HepG2 (cell line): ENCODE measurements around the gene TMEM14B. TPM values are rescaled to one million over a fixed set of nuclear protein-coding genes. Genes with fewer than 3 reads are reported as not detected.

Experiments
- ARID5B ChIP-seq: IDR thresholded peaks from 2 replicates; pipeline ENCODE4 v1.4.0; 2020; ENCODE audit warnings: mild to moderate bottlenecking, missing genetic modification reagents
- HMGXB4 ChIP-seq, 2 experiments: sonication (generic) in 1 of 2; formaldehyde crosslinking in 1 of 2; IDR thresholded peaks; 2 replicates each; pipeline versions ENCODE4 v1.4.0 to v1.6.1; 2018 to 2020; ENCODE audit warnings: missing genetic modification reagents in 2 of 2, borderline replicate concordance in 1 of 2, low read depth in 1 of 2, mild to moderate bottlenecking in 1 of 2, missing biosample characterization in 1 of 2
- IKZF5 ChIP-seq: IDR thresholded peaks from 2 replicates; pipeline ENCODE4 v1.6.1; 2018; ENCODE audit warnings: missing genetic modification reagents, mild to moderate bottlenecking, missing compliant biosample characterization
- MAFF ChIP-seq: IDR thresholded peaks from 2 replicates; pipeline ENCODE4 v1.6.1; 2011; ENCODE audit warnings: low read depth, low read length, improper control_type of control experiment
- RXRA ChIP-seq: sonication (generic); formaldehyde crosslinking; IDR thresholded peaks from 2 replicates; pipeline ENCODE4 v1.5.1; 2020; ENCODE audit warnings: missing genetic modification reagents
- ZBTB20 ChIP-seq: sonication (generic); formaldehyde crosslinking; IDR thresholded peaks from 2 replicates; pipeline ENCODE4 v1.8.1; 2023; ENCODE audit warnings: missing genetic modification reagents, low read depth, mild to moderate bottlenecking, borderline replicate concordance
- ZNF142 ChIP-seq: sonication (generic); formaldehyde crosslinking; IDR thresholded peaks from 2 replicates; pipeline ENCODE4 v1.4.0; 2020; ENCODE audit warnings: missing genetic modification reagents
- polyA plus RNA-seq, 8 experiments: library from polyadenylated mRNA; depleted of rRNA in 3 of 8; stranded (reverse) in 7 of 8; unstranded in 1 of 8; fragments of >200 nt; fragmentation: Illumina TruSeq in 4 of 8; extraction: Trizol in 4 of 8; gene quantifications; 2 replicates each; pipeline versions ENCODE4 v1.2.1 to v1.2.3, GENCODE V29; 2011 to 2016; ENCODE audit warnings: low read depth in 4 of 8, missing spikeins in 1 of 8, mixed read lengths in 1 of 8; ENCODE audit not compliant: insufficient read depth in 1 of 8
- total RNA-seq, 5 experiments: library from RNA; depleted of rRNA; stranded (reverse); fragments of >200 nt; fragmentation: Illumina TruSeq; extraction: Trizol; gene quantifications; 2 replicates each; pipeline ENCODE4 v1.2.3, GENCODE V29; 2016; ENCODE audit warnings: low read depth in 1 of 5
- TF ChIP-seq, protein P1 (sequence below): sonication (generic); formaldehyde crosslinking; IDR thresholded peaks from 2 replicates; pipeline ENCODE4 v1.8.0; 2022; ENCODE audit warnings: mild to moderate bottlenecking, missing genetic modification reagents; ENCODE audit not compliant: insufficient replicate concordance
- TF ChIP-seq, protein P2 (sequence below): sonication (generic); formaldehyde crosslinking; IDR thresholded peaks from 2 replicates; pipeline ENCODE4 v1.8.0; 2022; ENCODE audit warnings: missing genetic modification reagents, mild to moderate bottlenecking, borderline replicate concordance

The TMEM14B gene
- total and polyA plus RNA-seq, 2 of the 13 experiments (the other 11 are each of a cell fraction or from before 2014, with no cell fraction given): 133 to 200 TPM

DNA sequence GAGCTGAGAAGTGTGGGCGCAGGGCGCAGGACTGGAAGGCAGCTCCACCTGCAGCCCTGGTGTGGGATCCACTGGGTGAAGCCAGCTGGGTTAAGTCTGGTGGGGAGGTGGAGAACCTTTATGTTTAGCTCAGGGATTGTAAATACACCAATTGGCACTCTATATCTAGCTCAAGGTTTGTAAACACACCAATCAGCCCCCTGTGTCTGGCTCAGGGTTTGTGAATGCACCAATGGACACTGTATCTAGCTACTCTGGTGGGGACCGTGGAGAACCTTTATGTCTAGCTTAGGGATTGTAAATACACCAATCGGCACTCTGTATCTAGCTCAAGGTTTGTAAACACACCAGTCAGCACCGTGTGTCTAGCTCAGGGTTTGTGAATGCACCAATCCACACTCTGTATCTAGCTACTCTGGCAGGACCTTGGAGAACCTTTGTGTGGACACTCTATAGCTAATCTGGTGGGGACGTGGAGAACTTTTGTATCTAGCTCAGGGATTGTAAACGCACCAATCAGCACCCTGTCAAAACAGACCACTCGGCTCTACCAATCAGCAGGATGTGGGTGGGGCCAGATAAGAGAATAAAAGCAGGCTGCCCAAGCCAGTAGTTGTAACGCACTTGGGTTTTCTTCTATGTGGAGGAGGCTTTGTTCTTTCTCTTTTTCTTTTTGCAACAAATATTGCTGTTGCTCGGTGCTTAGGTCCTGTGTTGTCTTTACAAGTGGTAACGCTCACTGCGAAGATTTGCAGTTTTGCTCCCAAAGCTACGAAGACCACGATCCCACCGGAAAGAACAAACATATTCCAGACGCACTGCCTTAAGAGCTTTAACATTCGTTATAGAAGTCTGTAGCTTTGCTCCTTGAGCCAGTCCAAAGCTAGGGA lies 26.4 kb upstream of the TMEM14B start (continued):
- TF ChIP-seq IKZF5 (CRISPR knock-in tag) (peak; percentile 84), RXRA (CRISPR knock-in tag) (0 out of 2 replicates have a peak, but pooled peaks have one; percentile 1), HMGXB4 (CRISPR knock-in tag; IDR thresholded peaks at IDR 0.05; ENCODE audit: borderline replicate concordance in 1 of 2, low read depth in 1 of 2) (peak in 1 of 2 experiments; percentile 16; a peak in 1 of 4 replicates), ARID5B (peak; percentile 33; the same call in 1 of the 2 replicates), ZNF142 (CRISPR knock-in tag) (peak; percentile 31; the same call in 1 of the 2 replicates), ZBTB20 (0 out of 2 replicates have a peak, but pooled peaks have one; percentile 6), MAFF (0 out of 2 replicates have a peak, but pooled peaks have one; percentile 8)
- TF ChIP-seq, protein P1, sequence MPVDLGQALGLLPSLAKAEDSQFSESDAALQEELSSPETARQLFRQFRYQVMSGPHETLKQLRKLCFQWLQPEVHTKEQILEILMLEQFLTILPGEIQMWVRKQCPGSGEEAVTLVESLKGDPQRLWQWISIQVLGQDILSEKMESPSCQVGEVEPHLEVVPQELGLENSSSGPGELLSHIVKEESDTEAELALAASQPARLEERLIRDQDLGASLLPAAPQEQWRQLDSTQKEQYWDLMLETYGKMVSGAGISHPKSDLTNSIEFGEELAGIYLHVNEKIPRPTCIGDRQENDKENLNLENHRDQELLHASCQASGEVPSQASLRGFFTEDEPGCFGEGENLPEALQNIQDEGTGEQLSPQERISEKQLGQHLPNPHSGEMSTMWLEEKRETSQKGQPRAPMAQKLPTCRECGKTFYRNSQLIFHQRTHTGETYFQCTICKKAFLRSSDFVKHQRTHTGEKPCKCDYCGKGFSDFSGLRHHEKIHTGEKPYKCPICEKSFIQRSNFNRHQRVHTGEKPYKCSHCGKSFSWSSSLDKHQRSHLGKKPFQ (CRISPR knock-in tag): peak; percentile 62
- TF ChIP-seq, protein P2, sequence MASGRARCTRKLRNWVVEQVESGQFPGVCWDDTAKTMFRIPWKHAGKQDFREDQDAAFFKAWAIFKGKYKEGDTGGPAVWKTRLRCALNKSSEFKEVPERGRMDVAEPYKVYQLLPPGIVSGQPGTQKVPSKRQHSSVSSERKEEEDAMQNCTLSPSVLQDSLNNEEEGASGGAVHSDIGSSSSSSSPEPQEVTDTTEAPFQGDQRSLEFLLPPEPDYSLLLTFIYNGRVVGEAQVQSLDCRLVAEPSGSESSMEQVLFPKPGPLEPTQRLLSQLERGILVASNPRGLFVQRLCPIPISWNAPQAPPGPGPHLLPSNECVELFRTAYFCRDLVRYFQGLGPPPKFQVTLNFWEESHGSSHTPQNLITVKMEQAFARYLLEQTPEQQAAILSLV: peak; percentile 51; the same call in 1 of the 2 replicates
